Thyroid gland (tissue), 4 donors: ENCODE results near the gene KIF13A.

ENCODE experiments used
- POLR2A ChIP-seq, 2 donors: fragments of 450-650 bp; IDR thresholded peaks; one replicate each; pipeline ENCODE4 v1.6.1; 2017; ENCODE audit warnings: antibody characterized with exemption in 2 of 2, mild to moderate bottlenecking in 2 of 2, moderate library complexity in 1 of 2
- TF ChIP-seq, protein P1 (sequence below), 6 experiments: fragments of 200-600 bp in 3 of 6; fragments of 450-650 bp in 3 of 6; sonication (generic) in 3 of 6; IDR thresholded peaks; one replicate each; pipeline ENCODE4 v1.5.1; 2016 to 2019; ENCODE audit warnings: antibody characterized with exemption in 6 of 6, mild to moderate bottlenecking in 2 of 6, inconsistent platforms in 1 of 6, moderate library complexity in 1 of 6

DNA sequence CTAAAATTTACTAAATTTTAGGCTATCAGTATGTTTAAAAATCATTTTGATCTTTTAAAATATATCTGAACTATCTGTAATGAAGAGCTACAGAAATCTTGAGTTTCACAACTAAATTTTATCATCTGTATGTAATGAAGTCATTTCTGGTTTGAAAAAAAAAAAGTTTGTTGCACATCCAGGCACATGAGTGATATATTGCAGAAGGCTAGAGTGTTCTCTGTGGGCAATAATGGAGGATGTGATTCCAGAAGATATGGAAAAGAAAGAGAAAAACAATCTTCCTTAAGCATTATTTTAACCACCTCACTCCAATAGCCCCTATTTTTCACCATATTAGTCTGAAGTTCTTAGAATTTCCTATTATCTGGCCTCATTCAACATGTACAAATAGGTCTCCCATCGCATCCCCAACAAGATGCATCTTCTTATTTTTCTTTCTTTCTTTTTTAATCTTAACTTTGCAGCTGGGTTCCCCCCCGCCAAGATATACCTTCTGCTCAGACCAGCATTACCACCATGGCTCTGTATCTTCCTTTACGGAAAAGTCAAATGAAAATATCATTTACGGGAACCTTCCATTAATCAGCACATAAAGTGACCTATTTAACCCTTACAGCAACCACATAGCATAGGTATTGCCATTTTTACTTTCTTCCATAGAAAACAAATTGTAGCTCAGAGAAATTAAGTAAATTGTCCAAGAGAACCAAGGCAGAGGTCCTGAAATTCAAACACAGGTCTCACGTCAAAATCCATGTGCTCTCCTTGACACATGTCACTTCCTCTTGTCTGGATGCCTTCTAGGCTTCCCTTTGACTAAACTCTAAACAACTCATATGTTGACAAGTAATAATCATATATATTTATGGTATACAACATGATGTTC lies 116.9 kb downstream of the KIF13A start:
- no peak for TF ChIP-seq POLR2A (IDR thresholded peaks at IDR 0.05)
- TF ChIP-seq, protein P1, sequence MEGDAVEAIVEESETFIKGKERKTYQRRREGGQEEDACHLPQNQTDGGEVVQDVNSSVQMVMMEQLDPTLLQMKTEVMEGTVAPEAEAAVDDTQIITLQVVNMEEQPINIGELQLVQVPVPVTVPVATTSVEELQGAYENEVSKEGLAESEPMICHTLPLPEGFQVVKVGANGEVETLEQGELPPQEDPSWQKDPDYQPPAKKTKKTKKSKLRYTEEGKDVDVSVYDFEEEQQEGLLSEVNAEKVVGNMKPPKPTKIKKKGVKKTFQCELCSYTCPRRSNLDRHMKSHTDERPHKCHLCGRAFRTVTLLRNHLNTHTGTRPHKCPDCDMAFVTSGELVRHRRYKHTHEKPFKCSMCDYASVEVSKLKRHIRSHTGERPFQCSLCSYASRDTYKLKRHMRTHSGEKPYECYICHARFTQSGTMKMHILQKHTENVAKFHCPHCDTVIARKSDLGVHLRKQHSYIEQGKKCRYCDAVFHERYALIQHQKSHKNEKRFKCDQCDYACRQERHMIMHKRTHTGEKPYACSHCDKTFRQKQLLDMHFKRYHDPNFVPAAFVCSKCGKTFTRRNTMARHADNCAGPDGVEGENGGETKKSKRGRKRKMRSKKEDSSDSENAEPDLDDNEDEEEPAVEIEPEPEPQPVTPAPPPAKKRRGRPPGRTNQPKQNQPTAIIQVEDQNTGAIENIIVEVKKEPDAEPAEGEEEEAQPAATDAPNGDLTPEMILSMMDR (IDR thresholded peaks at IDR 0.05): no peak
